SK-N-SH (cell line): ENCODE results near the gene AXIN1. TPM values are rescaled to one million over a fixed set of nuclear protein-coding genes. Genes with fewer than 3 reads are reported as not detected.

Experiments
- CTCF ChIA-PET: fragments of 300-600, 350-600 bp; formaldehyde crosslinking; extraction: SDS; loops from one replicate; lab custom pipeline; 2021; lab: Yijun Ruan, JAX
- POLR2A ChIA-PET: fragments of 350-600 bp; sonication (Branson Sonifier 250); formaldehyde crosslinking; extraction: SDS; loops from one replicate; lab custom pipeline; 2020; ENCODE audit warnings: antibody characterized with exemption, inconsistent platforms; lab: Yijun Ruan, JAX
- DNase-seq: peaks from one replicate; pipeline ENCODE4 v3.0.0; 2012
- H2AFZ ChIP-seq: fragments of 200-600 bp; sonication (generic); 2 replicates; pipeline ENCODE4 v1.8.1; 2016; ENCODE audit warnings: antibody characterized with exemption, mild to moderate bottlenecking, low read depth
- H3F3A ChIP-seq: fragments of 200-600 bp; sonication (generic); replicated peaks from 2 replicates; pipeline ENCODE3; 2016; ENCODE audit warnings: antibody characterized with exemption, mild to moderate bottlenecking; ENCODE audit not compliant: insufficient read depth
- H3K27ac ChIP-seq, 2 experiments: fragments of 200-500 bp in 1 of 2; fragments of 200-600 bp in 1 of 2; sonication (Bioruptor generic) in 1 of 2; sonication (generic), shearing (Covaris generic) in 1 of 2; 2 replicates each; pipeline versions ENCODE4 v1.5.1 to v1.6.1; 2014 to 2016; ENCODE audit warnings: low read depth in 2 of 2, inconsistent platforms in 1 of 2, low read length in 1 of 2, mild to moderate bottlenecking in 1 of 2, mixed read lengths in 1 of 2
- H3K27me3 ChIP-seq: fragments of 200-600 bp; sonication (generic), shearing (Covaris generic); 2 replicates; pipeline ENCODE4 v1.6.1; 2016; ENCODE audit warnings: mixed run types; ENCODE audit not compliant: insufficient read depth
- H3K36me3 ChIP-seq, 2 experiments: fragments of 200-500 bp in 1 of 2; fragments of 200-600 bp in 1 of 2; sonication (Bioruptor generic) in 1 of 2; sonication (generic) in 1 of 2; replicated peaks in 1 of 2; 2 replicates each; pipeline versions ENCODE3 to v1.5.1; 2014 to 2016; ENCODE audit warnings: low read length in 1 of 2, mild to moderate bottlenecking in 1 of 2; ENCODE audit not compliant: insufficient read depth in 2 of 2, control insufficient read depth in 1 of 2
- H3K4me1 ChIP-seq, 2 experiments: fragments of 200-500 bp in 1 of 2; fragments of 200-600 bp in 1 of 2; sonication (Bioruptor generic) in 1 of 2; sonication (generic), shearing (Covaris generic) in 1 of 2; 2 replicates each; pipeline versions ENCODE4 v1.5.1 to v1.6.1; 2014 to 2016; ENCODE audit warnings: low read depth in 1 of 2, low read length in 1 of 2, mixed run types in 1 of 2; ENCODE audit not compliant: insufficient read depth in 2 of 2, control insufficient read depth in 1 of 2
- H3K4me2 ChIP-seq: fragments of 200-600 bp; sonication (generic), shearing (Covaris generic); 2 replicates; pipeline ENCODE4 v1.6.1; 2017; ENCODE audit warnings: mixed run types
- H3K4me3 ChIP-seq, 2 experiments: fragments of 200-500 bp in 1 of 2; fragments of 200-600 bp in 1 of 2; sonication (Bioruptor generic) in 1 of 2; sonication (generic), shearing (Covaris generic) in 1 of 2; 2 replicates each; pipeline versions ENCODE4 v1.5.1 to v1.8.1; 2014 to 2016; ENCODE audit warnings: low read depth in 2 of 2, inconsistent platforms in 1 of 2, low read length in 1 of 2, mild to moderate bottlenecking in 1 of 2, mixed read lengths in 1 of 2, moderate library complexity in 1 of 2
- H3K79me2 ChIP-seq: fragments of 200-600 bp; sonication (generic); 2 replicates; pipeline ENCODE4 v1.8.1; 2017; ENCODE audit warnings: mild to moderate bottlenecking; ENCODE audit not compliant: insufficient read depth
- H3K9ac ChIP-seq: fragments of 200-600 bp; sonication (generic); 2 replicates; pipeline ENCODE4 v1.6.1; 2017; ENCODE audit warnings: mixed run types
- H3K9me2 ChIP-seq: fragments of 200-600 bp; sonication (generic); 2 replicates; pipeline ENCODE4 v1.6.1; 2017; ENCODE audit warnings: mixed run types
- H3K9me3 ChIP-seq: fragments of 200-600 bp; sonication (generic); 2 replicates; pipeline ENCODE4 v1.6.1; 2017; ENCODE audit warnings: mixed run types, mild to moderate bottlenecking, moderate library complexity
- H4K20me1 ChIP-seq: fragments of 200-600 bp; sonication (generic); 2 replicates; pipeline ENCODE4 v1.6.1; 2017; ENCODE audit warnings: mild to moderate bottlenecking, mixed run types; ENCODE audit not compliant: insufficient read depth
- ELF1 ChIP-seq: IDR thresholded peaks from 2 replicates; pipeline ENCODE4 v1.4.0; 2012
- EZH2phosphoT487 ChIP-seq: fragments of 200-600 bp; sonication (generic); IDR thresholded peaks from 2 replicates; pipeline ENCODE4 v1.6.1; 2017; ENCODE audit warnings: low read depth, mixed run types, mild to moderate bottlenecking, antibody characterized with exemption, moderate library complexity, borderline replicate concordance
- FOSL2 ChIP-seq: IDR thresholded peaks from 2 replicates; pipeline ENCODE4 v1.4.0; 2012; ENCODE audit warnings: low read depth, mild to moderate bottlenecking, moderate library complexity, borderline replicate concordance
- FOXJ3 ChIP-seq: sonication (generic); formaldehyde crosslinking; IDR thresholded peaks from 2 replicates; pipeline ENCODE4 v1.5.1; 2020; ENCODE audit warnings: mild to moderate bottlenecking, missing genetic modification reagents
- MAX ChIP-seq: IDR thresholded peaks from 2 replicates; pipeline ENCODE4 v1.4.0; 2012; ENCODE audit warnings: low read depth
- NRF1 ChIP-seq: IDR thresholded peaks from 2 replicates; pipeline ENCODE4 v1.6.1; 2012; ENCODE audit warnings: low read depth, mild to moderate bottlenecking, low read length
- PBX3 ChIP-seq: IDR thresholded peaks from 2 replicates; pipeline ENCODE4; 2012
- RAD21 ChIP-seq: IDR thresholded peaks from 2 replicates; pipeline ENCODE4 v1.6.1; 2012; ENCODE audit warnings: mild to moderate bottlenecking, low read length
- RCOR1 ChIP-seq: fragments of 150-350 bp; IDR thresholded peaks from 2 replicates; pipeline ENCODE4 v1.6.1; 2017; ENCODE audit warnings: antibody characterized with exemption, low read length
- REST ChIP-seq: IDR thresholded peaks from 2 replicates; pipeline ENCODE4 v1.6.1; 2012; ENCODE audit warnings: mild to moderate bottlenecking, low read depth, low read length, moderate library complexity
- RFX5 ChIP-seq: IDR thresholded peaks from 2 replicates; pipeline ENCODE4 v1.6.1; 2012; ENCODE audit warnings: mild to moderate bottlenecking, improper control_type of control experiment, low read length
- SMC3 ChIP-seq: IDR thresholded peaks from 2 replicates; pipeline ENCODE4 v1.6.1; 2012; ENCODE audit warnings: low read depth, low read length, improper control_type of control experiment
- TCF12 ChIP-seq: IDR thresholded peaks from 2 replicates; pipeline ENCODE4 v1.4.0; 2012
- USF2 ChIP-seq: fragments of 150-350 bp; IDR thresholded peaks from 2 replicates; pipeline ENCODE4 v1.6.1; 2017; ENCODE audit warnings: antibody characterized with exemption, low read length, low read depth, borderline replicate concordance
- YY1 ChIP-seq: IDR thresholded peaks from 2 replicates; pipeline ENCODE4 v1.4.0; 2012; ENCODE audit warnings: low read depth, mild to moderate bottlenecking
- ZBTB33 ChIP-seq: IDR thresholded peaks from 2 replicates; pipeline ENCODE4 v1.4.0; 2012; ENCODE audit warnings: low read depth, borderline replicate concordance
- WGBS: methylation state at CpG from one replicate; pipeline ENCODE4 v1.1.6; 2017; ENCODE audit warnings: low lambda C conversion rate; 5-methylcytosine and 5-hydroxymethylcytosine counted together
- polyA plus RNA-seq, 3 experiments: library from polyadenylated mRNA; depleted of rRNA; stranded (reverse); fragments of >200 nt; gene quantifications; 2 replicates each; pipeline ENCODE4 v1.2.3, GENCODE V29; 2012

Gene AXIN1
- polyA plus RNA-seq, 1 of the 3 experiments (the other 2 are of a cell fraction), result 19.9 TPM

GRCh38 chr16:330741-331140 lies 21.8 kb downstream of the AXIN1 start (continued):
- no peak for TF ChIP-seq YY1
- no peak for TF ChIP-seq FOSL2
- TF ChIP-seq MAX, result no peak
- no peak for TF ChIP-seq TCF12
- TF ChIP-seq ELF1, result no peak
- 0 out of 2 replicates have a peak, but pooled peaks have one; percentile 35 for TF ChIP-seq FOXJ3
- no peak for TF ChIP-seq USF2
- no peak for TF ChIP-seq SMC3
- TF ChIP-seq RFX5, result no peak
- TF ChIP-seq, all 33 proteins: peak for 7

- DNase-seq, result no peak
- no peak for TF ChIP-seq PBX3
- no peak for TF ChIP-seq REST
- no peak for TF ChIP-seq ZBTB33
- no peak for TF ChIP-seq RCOR1
- no peak for TF ChIP-seq TCF12
- no peak for TF ChIP-seq RAD21
- TF ChIP-seq NRF1, result no peak
- TF ChIP-seq RFX5, result no peak
- TF ChIP-seq EZH2phosphoT487, result no peak
- CTCF ChIA-PET, result no interaction called here
Observed at GRCh38 chr16:325375-326145, 27.0 kb downstream of the AXIN1 start.

More at GRCh38 chr16:325375-326145, 27.0 kb downstream of the AXIN1 start:
- H3K9me2 ChIP-seq, result no peaks in the 10 kb centered on the region
- H3K79me2 ChIP-seq, result peaks cover 82% of the 10 kb centered on the region
- H3F3A ChIP-seq, result peaks cover 5% of the 10 kb centered on the region
- H3K27me3 ChIP-seq, result no peaks in the 10 kb centered on the region
- H2AFZ ChIP-seq, result no peak overlapping the region
- peaks cover 5 to 23% of the 10 kb centered on the region in 2 experiments; a peak in 2 of 4 replicates for H3K4me1 ChIP-seq
- H4K20me1 ChIP-seq, result peaks cover 85% of the 10 kb centered on the region
- POLR2A ChIA-PET, result no interaction called here
- 89% methylated on average over 18 of the region's 28 CpGs for WGBS
- no peaks in the 10 kb centered on the region for H3K9me3 ChIP-seq
- no peak overlapping the region for H3K27ac ChIP-seq
- no peak overlapping the region for H3K4me2 ChIP-seq
- no peak overlapping the region for H3K4me3 ChIP-seq
- no peaks in the 10 kb centered on the region for H3K36me3 ChIP-seq
- no peak overlapping the region for H3K9ac ChIP-seq
